Transverse colon (tissue), 4 donors: ENCODE measurements around the gene ZBTB20. TPM values are rescaled to one million over a fixed set of nuclear protein-coding genes. Genes with fewer than 3 reads are reported as not detected.

Experiments
- DNase-seq: peaks from one replicate; pipeline ENCODE4 v3.0.0-alpha.2; 2019
- H3K27ac ChIP-seq, 4 donors: fragments of 200-600 bp; sonication (generic); 2 replicates each; pipeline ENCODE4 v1.5.1; 2016 to 2018; ENCODE audit warnings: inconsistent platforms in 4 of 4
- H3K27me3 ChIP-seq: fragments of 200-600 bp; sonication (generic); 2 replicates; pipeline ENCODE4 v1.5.1; 2017; ENCODE audit warnings: inconsistent platforms
- H3K36me3 ChIP-seq, 4 donors: fragments of 200-600 bp; sonication (generic); 2 replicates each; pipeline ENCODE4 v1.5.1; 2017 to 2019; ENCODE audit warnings: inconsistent platforms in 4 of 4
- H3K4me1 ChIP-seq, 4 donors: fragments of 200-600 bp; sonication (generic); 2 replicates each; pipeline ENCODE4 v1.5.1; 2017 to 2020; ENCODE audit warnings: inconsistent platforms in 4 of 4
- H3K4me3 ChIP-seq, 4 donors: fragments of 200-600 bp; sonication (generic); 1 replicate in 1 of 4; 2 replicates in 3 of 4; pipeline versions ENCODE4 v1.5.1 to v1.6.1; 2017 to 2019; ENCODE audit warnings: inconsistent platforms in 4 of 4
- H3K9me3 ChIP-seq, 2 donors: fragments of 200-600 bp; sonication (generic); 2 replicates each; pipeline ENCODE4 v1.5.1; 2017 to 2019; ENCODE audit warnings: inconsistent platforms in 2 of 2
- CTCF ChIP-seq, 5 experiments: fragments of 200-600 bp in 3 of 5; fragments of 450-650 bp in 2 of 5; sonication (generic) in 3 of 5; IDR thresholded peaks; 1 replicate in 2 of 5; 2 replicates in 3 of 5; pipeline ENCODE4 v1.5.1; 2016 to 2017; ENCODE audit warnings: antibody characterized with exemption in 5 of 5, inconsistent platforms in 3 of 5, mild to moderate bottlenecking in 2 of 5, moderate library complexity in 1 of 5
- EP300 ChIP-seq: sonication (generic); formaldehyde crosslinking; IDR thresholded peaks from one replicate; pipeline ENCODE4 v1.6.1; 2017; ENCODE audit warnings: antibody characterized with exemption, low read depth
- POLR2A ChIP-seq: fragments of 450-650 bp; IDR thresholded peaks from one replicate; pipeline ENCODE4 v1.6.1; 2016; ENCODE audit warnings: antibody characterized with exemption, mild to moderate bottlenecking, moderate library complexity
- POLR2AphosphoS5 ChIP-seq, 3 donors: sonication (generic); formaldehyde crosslinking; IDR thresholded peaks; one replicate each; pipeline ENCODE4 v1.6.1; 2016; ENCODE audit warnings: antibody characterized with exemption in 3 of 3
- WGBS, 2 donors: methylation state at CpG; one replicate each; pipeline ENCODE4 v1.1.5; 2018; ENCODE audit warnings: low coverage in 1 of 2; 5-methylcytosine and 5-hydroxymethylcytosine counted together
- in situ Hi-C, 4 donors: fragments of 200-750 bp; cut with MboI; loops; one replicate each; pipeline versions ENCODE4 v1.15.0 to v1.15.1; 2017; ENCODE audit warnings: low sequenced_read_pairs in 3 of 4, low pct_ligation_motif_present in 1 of 4, low pct_unique_long_range_greater_than_20kb in 1 of 4
- intact Hi-C: fragments of 100-400 bp; cut with DNase I; formaldehyde crosslinking; loops from one replicate; pipeline ENCODE4 v1.15.1; 2023; ENCODE audit warnings: low total_unique reads
- total RNA-seq, 4 donors: library from RNA; depleted of rRNA; stranded (reverse); fragments of >200 nt; gene quantifications; one replicate each; pipeline ENCODE4 v1.1.0, GENCODE V29; 2016

The ZBTB20 gene
- total RNA-seq, 4 donors from 2014 or later, result 44.6 to 50.5 (median 46.4) TPM

GRCh38 chr3:114566162-114566755 lies 580.8 kb downstream of the ZBTB20 start:
- H3K27me3 ChIP-seq, result no peaks in the 10 kb centered on the region
- no peak overlapping the region for H3K27ac ChIP-seq
- H3K9me3 ChIP-seq, result no peaks in the 10 kb centered on the region
- TF ChIP-seq POLR2A, result no peak
- H3K4me1 ChIP-seq, result peaks cover 0 to 7% (median 0%) of the 10 kb centered on the region in 4 donors
- no peak for DNase-seq
- no peak overlapping the region for H3K4me3 ChIP-seq
- in situ Hi-C loops (no loop called here), intact Hi-C loops (no loop called here)
- 83 to 91% methylated on average over 4 to 5 of the region's 5 CpGs for WGBS, 2 donors
- H3K36me3 ChIP-seq, result no peaks in the 10 kb centered on the region

GRCh38 chr3:114565216-114565615 lies 581.9 kb downstream of the ZBTB20 start:
- in situ Hi-C loops (no loop called here), intact Hi-C loops (no loop called here)
- Histone ChIP-seq H3K27ac (no peak overlapping the region), H3K9me3 (no peaks in the 10 kb centered on the region), H3K4me1 (peaks cover 0 to 7% (median 0%) of the 10 kb centered on the region in 4 donors), H3K4me3 (no peak overlapping the region), H3K36me3 (no peaks in the 10 kb centered on the region), H3K27me3 (no peaks in the 10 kb centered on the region)
- WGBS, 2 donors, result 86 to 88% methylated on average over 8 of the region's 8 CpGs
- DNase-seq, result peak; percentile 10
- TF ChIP-seq CTCF (IDR thresholded peaks at IDR 0.05) (no peak), EP300 (no peak), POLR2A (no peak), POLR2AphosphoS5 (IDR thresholded peaks at IDR 0.05) (no peak)

GRCh38 chr3:114563720-114564119 lies 583.4 kb downstream of the ZBTB20 start:
- in situ Hi-C loops (no loop called here), intact Hi-C loops (no loop called here)
- Histone ChIP-seq H3K4me1 (peaks cover 0 to 7% (median 0%) of the 10 kb centered on the region in 4 donors), H3K27ac (no peak overlapping the region), H3K4me3 (no peak overlapping the region), H3K36me3 (no peaks in the 10 kb centered on the region), H3K27me3 (no peaks in the 10 kb centered on the region), H3K9me3 (no peaks in the 10 kb centered on the region)
- DNase-seq, result no peak
- TF ChIP-seq POLR2AphosphoS5 (IDR thresholded peaks at IDR 0.05), result no peak
- WGBS, 2 donors, result 95% methylated on average over 2 of the region's 2 CpGs

DNA sequence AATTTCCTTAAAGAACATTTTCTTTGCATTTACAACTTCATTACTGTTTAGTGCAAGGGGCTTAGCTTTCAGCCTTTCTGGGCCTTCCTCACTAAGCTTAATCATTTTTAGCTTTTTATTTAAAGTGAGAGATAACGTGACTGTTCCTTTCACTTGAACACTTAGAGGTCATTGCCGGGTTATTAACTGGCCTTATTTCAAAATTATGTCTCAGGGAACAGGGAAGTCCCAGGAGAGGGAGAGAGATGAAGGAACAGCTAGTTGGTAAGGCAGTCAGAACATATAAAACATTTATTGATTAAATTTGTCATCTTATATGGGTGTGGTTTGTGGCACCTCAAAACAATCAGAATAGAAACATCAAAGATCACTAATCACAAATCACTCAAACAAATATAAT lies 584.5 kb downstream of the ZBTB20 start:
- 73 to 76% methylated on average over 2 of the region's 2 CpGs for WGBS, 2 donors
- in situ Hi-C loops (no loop called here), intact Hi-C loops (no loop called here)
- no peaks in the 10 kb centered on the region for H3K4me1 ChIP-seq
- no peaks in the 10 kb centered on the region for H3K9me3 ChIP-seq
- no peaks in the 10 kb centered on the region for H3K27me3 ChIP-seq
- DNase-seq, result no peak
- no peak overlapping the region for H3K4me3 ChIP-seq
- H3K27ac ChIP-seq, result no peak overlapping the region
- H3K36me3 ChIP-seq, result no peaks in the 10 kb centered on the region
- TF ChIP-seq EP300 (no peak), POLR2AphosphoS5 (IDR thresholded peaks at IDR 0.05) (no peak), POLR2A (no peak), CTCF (IDR thresholded peaks at IDR 0.05) (no peak)

- H3K27me3 ChIP-seq, result no peaks in the 10 kb centered on the region
- no peak overlapping the region for H3K4me3 ChIP-seq
- in situ Hi-C loops, result no loop called here
- intact Hi-C loops, result no loop called here
- no peaks in the 10 kb centered on the region for H3K4me1 ChIP-seq
- WGBS, 2 donors, result 82 to 83% methylated on average over 4 of the region's 4 CpGs
- no peak for TF ChIP-seq EP300
- TF ChIP-seq POLR2AphosphoS5 (IDR thresholded peaks at IDR 0.05), result no peak
- TF ChIP-seq CTCF (IDR thresholded peaks at IDR 0.05), result no peak
- no peak for TF ChIP-seq POLR2A
- no peak for DNase-seq
- H3K36me3 ChIP-seq, result no peaks in the 10 kb centered on the region
- H3K9me3 ChIP-seq, result no peaks in the 10 kb centered on the region
- H3K27ac ChIP-seq, result no peak overlapping the region
These were observed 588.8 kb downstream of the ZBTB20 start for GRCh38 chr3:114558271-114558670.
